ENCODE data around the gene SPTBN5. TPM values are rescaled to one million over a fixed set of nuclear protein-coding genes. Genes with fewer than 3 reads are reported as not detected.

SPTBN5 gene
- total RNA-seq, 1 experiment from 2014 or later, result 0.96 TPM

GRCh38 chr15:41812820-41813375 is 81.0 kb downstream of the SPTBN5 start:
- Histone ChIP-seq H3K9me2 (ENCODE audit: insufficient read depth) (no peaks in the 10 kb centered on the region), H3K4me2 (ENCODE audit: low read length) (no peak overlapping the region), H3K4me1 (ENCODE audit: control insufficient read depth in 1 of 2, insufficient read depth in 2 of 2, low read length in 2 of 2) (peaks cover 0 to 8% of the 10 kb centered on the region in 2 experiments; a peak in 2 of 4 replicates), H4K20me1 (ENCODE audit: insufficient read depth) (no peaks in the 10 kb centered on the region), H3K27me3 (ENCODE audit: insufficient read depth, low read length) (no peaks in the 10 kb centered on the region), H2AFZ (ENCODE audit: low read depth, low read length, poor library complexity, severe bottlenecking) (no peak overlapping the region), H3K27ac (ENCODE audit: low read depth, low read length) (no peak overlapping the region), H3K36me3 (ENCODE audit: control insufficient read depth in 1 of 2, insufficient read depth in 2 of 2, low read length in 2 of 2) (peaks cover 0 to 7% of the 10 kb centered on the region in 2 experiments; a peak in 2 of 4 replicates), H3K4me3 (replicated peaks in 1 of 2; ENCODE audit: low read depth in 1 of 2, low read length in 2 of 2) (no peak overlapping the region), H3K9me3 (ENCODE audit: control insufficient read depth in 1 of 2, insufficient read depth in 1 of 2, low read depth in 1 of 2, low read length in 2 of 2) (no peaks in the 10 kb centered on the region), H3K9ac (ENCODE audit: low read length) (no peak overlapping the region), H3K79me2 (ENCODE audit: insufficient read depth, low read length) (no peaks in the 10 kb centered on the region)
- no peak for ATAC-seq
- POLR2A ChIA-PET, result no interaction called here
- no peak for DNase-seq (ENCODE audit: low read depth, low spot score)
- TF ChIP-seq EZH2 (IDR thresholded peaks at IDR 0.05) (no peak), FOSL1 (IDR thresholded peaks at IDR 0.05; ENCODE audit: low read depth) (no peak), TCF7L2 (IDR thresholded peaks at IDR 0.05; ENCODE audit: borderline replicate concordance, extremely low read depth, insufficient read depth, insufficient read length) (no peak), MAX (IDR thresholded peaks at IDR 0.05) (no peak), ZFX (IDR thresholded peaks at IDR 0.05) (no peak), CTCF (IDR thresholded peaks at IDR 0.05 in 2 of 3, conservative IDR thresholded peaks at IDR 0.05 in 1 of 3; ENCODE audit: borderline replicate concordance in 1 of 3, insufficient read depth in 1 of 3, low read depth in 2 of 3, low read length in 2 of 3) (no peak), CEBPB (IDR thresholded peaks at IDR 0.05; ENCODE audit: low read depth) (no peak), SIN3A (IDR thresholded peaks at IDR 0.05; ENCODE audit: low read depth) (no peak), SP1 (IDR thresholded peaks at IDR 0.05; ENCODE audit: low read depth) (no peak), EGR1 (IDR thresholded peaks at IDR 0.05; ENCODE audit: low read depth) (no peak), RAD21 (IDR thresholded peaks at IDR 0.05; ENCODE audit: low read depth) (no peak), ZNF274 (IDR thresholded peaks at IDR 0.05; ENCODE audit: low read depth, low read length) (no peak), YY1 (IDR thresholded peaks at IDR 0.05; ENCODE audit: extremely low read depth, insufficient replicate concordance, low read depth, low read length) (no peak), POLR2AphosphoS5 (IDR thresholded peaks at IDR 0.05; ENCODE audit: low read depth, low read length) (no peak), EZH2phosphoT487 (IDR thresholded peaks at IDR 0.05; ENCODE audit: borderline replicate concordance) (no peak)
- TF ChIP-seq, protein P1, sequence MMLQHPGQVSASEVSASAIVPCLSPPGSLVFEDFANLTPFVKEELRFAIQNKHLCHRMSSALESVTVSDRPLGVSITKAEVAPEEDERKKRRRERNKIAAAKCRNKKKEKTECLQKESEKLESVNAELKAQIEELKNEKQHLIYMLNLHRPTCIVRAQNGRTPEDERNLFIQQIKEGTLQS (IDR thresholded peaks at IDR 0.05), result no peak
- TF ChIP-seq, protein P2, sequence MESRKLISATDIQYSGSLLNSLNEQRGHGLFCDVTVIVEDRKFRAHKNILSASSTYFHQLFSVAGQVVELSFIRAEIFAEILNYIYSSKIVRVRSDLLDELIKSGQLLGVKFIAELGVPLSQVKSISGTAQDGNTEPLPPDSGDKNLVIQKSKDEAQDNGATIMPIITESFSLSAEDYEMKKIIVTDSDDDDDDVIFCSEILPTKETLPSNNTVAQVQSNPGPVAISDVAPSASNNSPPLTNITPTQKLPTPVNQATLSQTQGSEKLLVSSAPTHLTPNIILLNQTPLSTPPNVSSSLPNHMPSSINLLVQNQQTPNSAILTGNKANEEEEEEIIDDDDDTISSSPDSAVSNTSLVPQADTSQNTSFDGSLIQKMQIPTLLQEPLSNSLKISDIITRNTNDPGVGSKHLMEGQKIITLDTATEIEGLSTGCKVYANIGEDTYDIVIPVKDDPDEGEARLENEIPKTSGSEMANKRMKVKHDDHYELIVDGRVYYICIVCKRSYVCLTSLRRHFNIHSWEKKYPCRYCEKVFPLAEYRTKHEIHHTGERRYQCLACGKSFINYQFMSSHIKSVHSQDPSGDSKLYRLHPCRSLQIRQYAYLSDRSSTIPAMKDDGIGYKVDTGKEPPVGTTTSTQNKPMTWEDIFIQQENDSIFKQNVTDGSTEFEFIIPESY (IDR thresholded peaks at IDR 0.05; ENCODE audit: extremely low read depth, insufficient replicate concordance, low read length), result no peak
- no TSS peak for BruUV-seq (replicated peaks)
- CTCF ChIA-PET, result interaction anchor here (2.6 to 5.7 kb wide), 3 partner anchors 40 to 347 kb away, joined by 21 to 125 read pairs (median 28); partner anchors contain the start of gene MAPKBP1
- intact Hi-C loops (cut with micrococcal nuclease), result no loop called here
- RAD21 ChIA-PET (ENCODE audit: low non-redundant PET in 1 of 2, low total read pairs in 2 of 2, uncharacterized antibody in 2 of 2, unreplicated experiment in 2 of 2), result no interaction called here

Data from HCT116 (cell line).